MCF 10A (cell line): ENCODE measurements around the gene DSPP. TPM values are rescaled to one million over a fixed set of nuclear protein-coding genes. Genes with fewer than 3 reads are reported as not detected.

Experiments used
- BruUV-seq: library from RNA; stranded (reverse); fragments of 400-500 nt; replicated peaks from 2 replicates; lab custom pipeline; 2021; lab: Mats Ljungman, UMichigan
- CTCF ChIA-PET: fragments of 300-600 bp; sonication (Branson Sonifier 250); formaldehyde crosslinking; extraction: SDS; loops from one replicate; lab custom pipeline; 2021; ENCODE audit warnings: antibody characterized with exemption, inconsistent platforms; lab: Yijun Ruan, JAX
- POLR2A ChIA-PET: fragments of 300-600, 350-650 bp; sonication (Branson Sonifier 250); formaldehyde crosslinking; extraction: SDS; loops from one replicate; lab custom pipeline; 2020; ENCODE audit warnings: antibody characterized with exemption, inconsistent platforms; lab: Yijun Ruan, JAX
- DNase-seq: peaks from one replicate; pipeline ENCODE4 v3.0.0-alpha.2; 2018; ENCODE audit not compliant: unreplicated experiment
- H3K27ac Mint-ChIP-seq: one replicate; pipeline ENCODE4 v1.8.0; 2022; ENCODE audit warnings: mild to moderate bottlenecking, low read depth, mixed read lengths; ENCODE audit not compliant: unreplicated experiment
- H3K27me3 Mint-ChIP-seq: one replicate; pipeline ENCODE4 v1.8.0; 2022; ENCODE audit warnings: mixed read lengths; ENCODE audit not compliant: insufficient read depth, unreplicated experiment
- H3K36me3 Mint-ChIP-seq: one replicate; pipeline ENCODE4 v1.8.0; 2022; ENCODE audit warnings: mild to moderate bottlenecking, moderate library complexity, mixed read lengths; ENCODE audit not compliant: insufficient read depth, unreplicated experiment
- H3K4me1 Mint-ChIP-seq: one replicate; pipeline ENCODE4 v1.8.0; 2022; ENCODE audit warnings: mixed read lengths; ENCODE audit not compliant: insufficient read depth, unreplicated experiment
- H3K4me3 Mint-ChIP-seq: one replicate; pipeline ENCODE4 v1.8.0; 2022; ENCODE audit warnings: mild to moderate bottlenecking, moderate library complexity, mixed read lengths; ENCODE audit not compliant: unreplicated experiment
- H3K9me3 Mint-ChIP-seq: one replicate; pipeline ENCODE4 v1.8.0; 2022; ENCODE audit warnings: mixed read lengths; ENCODE audit not compliant: unreplicated experiment
- intact Hi-C: fragments of 100-400 bp; cut with micrococcal nuclease; formaldehyde crosslinking; loops from 2 replicates; pipeline ENCODE4 v1.14.1; 2022
- total RNA-seq: library from RNA; stranded (reverse); gene quantifications from 2 replicates; pipeline ENCODE4 v1.2.3, GENCODE V29; 2022
- TF ChIP-seq, protein P1 (sequence below): fragments of 200-600 bp; IDR thresholded peaks from one replicate; pipeline ENCODE4 v1.8.0; 2022; ENCODE audit warnings: antibody characterized with exemption, mild to moderate bottlenecking; ENCODE audit not compliant: unreplicated experiment

The DSPP gene
- total RNA-seq, 1 experiment from 2014 or later = not detected

DNA sequence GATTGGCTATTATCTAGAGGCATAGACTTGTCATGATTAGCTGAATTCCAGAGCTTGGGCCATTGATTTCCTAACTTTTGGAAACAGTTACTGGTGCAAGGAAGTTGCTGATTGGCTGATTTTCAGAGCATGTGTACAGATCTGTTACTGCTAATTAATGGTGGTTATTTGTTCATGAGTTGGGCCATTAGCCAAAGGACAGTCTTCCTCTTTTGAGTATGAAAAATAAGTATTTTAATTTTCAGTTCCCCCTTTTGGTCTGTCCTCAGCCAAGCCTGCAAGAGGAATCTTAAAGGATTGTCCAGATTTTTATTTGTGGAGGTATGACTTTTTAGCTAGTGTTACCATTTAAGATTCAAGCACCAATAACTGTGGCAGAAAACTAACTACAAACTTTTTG lies 7.0 kb upstream of the DSPP start:
- H3K27me3 Mint-ChIP-seq = no peaks in the 10 kb centered on the region
- H3K4me1 Mint-ChIP-seq = no peaks in the 10 kb centered on the region
- no peak overlapping the region for H3K27ac Mint-ChIP-seq
- no TSS peak for BruUV-seq
- TF ChIP-seq, protein P1, sequence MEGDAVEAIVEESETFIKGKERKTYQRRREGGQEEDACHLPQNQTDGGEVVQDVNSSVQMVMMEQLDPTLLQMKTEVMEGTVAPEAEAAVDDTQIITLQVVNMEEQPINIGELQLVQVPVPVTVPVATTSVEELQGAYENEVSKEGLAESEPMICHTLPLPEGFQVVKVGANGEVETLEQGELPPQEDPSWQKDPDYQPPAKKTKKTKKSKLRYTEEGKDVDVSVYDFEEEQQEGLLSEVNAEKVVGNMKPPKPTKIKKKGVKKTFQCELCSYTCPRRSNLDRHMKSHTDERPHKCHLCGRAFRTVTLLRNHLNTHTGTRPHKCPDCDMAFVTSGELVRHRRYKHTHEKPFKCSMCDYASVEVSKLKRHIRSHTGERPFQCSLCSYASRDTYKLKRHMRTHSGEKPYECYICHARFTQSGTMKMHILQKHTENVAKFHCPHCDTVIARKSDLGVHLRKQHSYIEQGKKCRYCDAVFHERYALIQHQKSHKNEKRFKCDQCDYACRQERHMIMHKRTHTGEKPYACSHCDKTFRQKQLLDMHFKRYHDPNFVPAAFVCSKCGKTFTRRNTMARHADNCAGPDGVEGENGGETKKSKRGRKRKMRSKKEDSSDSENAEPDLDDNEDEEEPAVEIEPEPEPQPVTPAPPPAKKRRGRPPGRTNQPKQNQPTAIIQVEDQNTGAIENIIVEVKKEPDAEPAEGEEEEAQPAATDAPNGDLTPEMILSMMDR = no peak
- no peak for DNase-seq
- ChIA-PET POLR2A (interaction anchor here (1.8 kb wide), 1 partner anchor 12 kb away, joined by 3 read pairs; no protein-coding TSS in a partner anchor), CTCF (interaction anchor here (1.0 kb wide), 1 partner anchor 237 kb away, joined by 3 read pairs; no protein-coding TSS in a partner anchor)
- intact Hi-C loops = no loop called here
- H3K9me3 Mint-ChIP-seq = no peaks in the 10 kb centered on the region
- H3K4me3 Mint-ChIP-seq = no peak overlapping the region
- H3K36me3 Mint-ChIP-seq = no peaks in the 10 kb centered on the region

DNA sequence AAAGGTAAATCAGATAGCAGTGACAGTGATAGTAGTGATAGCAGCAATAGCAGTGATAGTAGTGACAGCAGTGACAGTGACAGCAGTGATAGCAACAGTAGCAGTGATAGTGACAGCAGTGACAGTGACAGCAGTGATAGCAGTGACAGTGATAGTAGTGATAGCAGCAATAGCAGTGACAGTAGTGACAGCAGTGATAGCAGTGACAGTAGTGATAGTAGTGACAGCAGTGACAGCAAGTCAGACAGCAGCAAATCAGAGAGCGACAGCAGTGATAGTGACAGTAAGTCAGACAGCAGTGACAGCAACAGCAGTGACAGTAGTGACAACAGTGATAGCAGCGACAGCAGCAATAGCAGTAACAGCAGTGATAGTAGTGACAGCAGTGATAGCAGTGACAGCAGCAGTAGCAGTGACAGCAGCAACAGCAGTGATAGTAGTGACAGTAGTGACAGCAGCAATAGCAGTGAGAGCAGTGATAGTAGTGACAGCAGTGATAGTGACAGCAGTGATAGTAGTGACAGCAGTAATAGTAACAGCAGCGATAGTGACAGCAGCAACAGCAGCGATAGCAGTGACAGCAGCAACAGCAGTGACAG lies 6.1 kb downstream of the DSPP start:
- TF ChIP-seq, protein P1 = no peak
- POLR2A ChIA-PET = no interaction called here
- no TSS peak for BruUV-seq
- no peak for DNase-seq
- Mint-ChIP-seq H3K4me3 (no peak overlapping the region), H3K4me1 (no peaks in the 10 kb centered on the region), H3K36me3 (no peaks in the 10 kb centered on the region), H3K9me3 (no peaks in the 10 kb centered on the region), H3K27me3 (peaks cover 22% of the 10 kb centered on the region), H3K27ac (no peak overlapping the region)
- CTCF ChIA-PET = no interaction called here
- intact Hi-C loops = no loop called here

DNA sequence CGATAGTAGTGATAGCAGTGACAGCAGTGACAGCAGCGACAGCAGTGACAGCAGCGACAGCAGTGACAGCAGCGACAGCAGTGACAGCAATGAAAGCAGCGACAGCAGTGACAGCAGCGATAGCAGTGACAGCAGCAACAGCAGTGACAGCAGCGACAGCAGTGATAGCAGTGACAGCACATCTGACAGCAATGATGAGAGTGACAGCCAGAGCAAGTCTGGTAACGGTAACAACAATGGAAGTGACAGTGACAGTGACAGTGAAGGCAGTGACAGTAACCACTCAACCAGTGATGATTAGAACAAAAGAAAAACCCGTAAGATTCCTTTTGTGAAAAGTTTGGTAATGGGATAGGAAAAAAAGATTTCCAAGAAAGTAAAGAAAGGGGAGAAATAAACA lies 7.9 kb downstream of the DSPP start:
- no peak for DNase-seq
- Mint-ChIP-seq H3K36me3 (no peaks in the 10 kb centered on the region), H3K4me1 (no peaks in the 10 kb centered on the region), H3K9me3 (no peaks in the 10 kb centered on the region), H3K27ac (no peak overlapping the region), H3K27me3 (peaks cover 36% of the 10 kb centered on the region), H3K4me3 (no peak overlapping the region)
- TF ChIP-seq, protein P1 = no peak
- ChIA-PET CTCF (no interaction called here), POLR2A (no interaction called here)
- no TSS peak for BruUV-seq
- intact Hi-C loops = no loop called here

DNA sequence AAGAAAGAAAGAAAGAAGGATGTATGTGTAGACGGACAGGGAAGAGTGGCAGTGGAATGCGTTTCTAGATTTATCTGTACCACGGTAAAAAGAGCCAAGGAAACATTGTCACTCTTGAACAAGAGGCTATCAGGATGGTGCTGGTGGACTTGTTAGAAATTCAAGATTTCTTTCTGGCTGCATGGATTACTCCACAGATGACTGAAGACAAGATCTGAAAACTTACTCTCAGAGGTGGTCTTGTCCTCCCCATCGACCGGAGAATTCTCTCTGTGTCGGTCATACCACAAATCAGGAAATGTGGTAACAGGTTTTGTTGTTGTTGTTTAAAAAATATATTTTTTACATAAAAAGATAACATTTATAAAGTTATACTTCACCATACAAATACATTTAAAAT lies 11.8 kb downstream of the DSPP start:
- Mint-ChIP-seq H3K27me3 (peaks cover 56% of the 10 kb centered on the region), H3K4me3 (no peak overlapping the region), H3K4me1 (no peaks in the 10 kb centered on the region), H3K27ac (no peak overlapping the region), H3K9me3 (no peaks in the 10 kb centered on the region), H3K36me3 (no peaks in the 10 kb centered on the region)
- intact Hi-C loops = no loop called here
- no TSS peak for BruUV-seq
- TF ChIP-seq, protein P1 = no peak
- ChIA-PET CTCF (no interaction called here), POLR2A (no interaction called here)
- no peak for DNase-seq
